Ectodermal cell (in vitro differentiated cells): Measurements from ENCODE around the gene TMEM205.
"Not testable (repeated sequence)": the region's sequence is repeated elsewhere in the genome, so short reads cannot be mapped to it uniquely, and the experiment has no call there.

ENCODE experiments used
- H3K27ac ChIP-seq: 2 replicates; pipeline ENCODE4 v1.7.0; 2013; ENCODE audit warnings: mild to moderate bottlenecking, low read depth, low read length; ENCODE audit not compliant: insufficient read depth, poor library complexity, severe bottlenecking
- H3K27me3 ChIP-seq: 2 replicates; pipeline ENCODE4 v1.7.0; 2013; ENCODE audit warnings: mild to moderate bottlenecking, low read length; ENCODE audit not compliant: insufficient read depth, control insufficient read depth, poor library complexity, severe bottlenecking
- H3K36me3 ChIP-seq: one replicate; pipeline ENCODE4 v1.7.0; 2013; ENCODE audit warnings: low read length; ENCODE audit not compliant: control insufficient read depth, insufficient read depth
- H3K4me1 ChIP-seq: one replicate; pipeline ENCODE4 v1.7.0; 2013; ENCODE audit warnings: low read length; ENCODE audit not compliant: control insufficient read depth, insufficient read depth
- H3K4me3 ChIP-seq: 2 replicates; pipeline ENCODE4 v1.7.0; 2013; ENCODE audit warnings: low read depth, low read length, control low read depth; ENCODE audit not compliant: insufficient read depth
- H3K9me3 ChIP-seq: 2 replicates; pipeline ENCODE4 v1.7.0; 2013; ENCODE audit warnings: mild to moderate bottlenecking, low read length, moderate library complexity; ENCODE audit not compliant: control insufficient read depth
- WGBS, 2 experiments: methylation state at CpG; one replicate each; pipeline ENCODE4 v1.1.7; 2013; ENCODE audit warnings: missing lambda C conversion rate in 2 of 2; 5-methylcytosine and 5-hydroxymethylcytosine counted together

TMEM205 gene

DNA sequence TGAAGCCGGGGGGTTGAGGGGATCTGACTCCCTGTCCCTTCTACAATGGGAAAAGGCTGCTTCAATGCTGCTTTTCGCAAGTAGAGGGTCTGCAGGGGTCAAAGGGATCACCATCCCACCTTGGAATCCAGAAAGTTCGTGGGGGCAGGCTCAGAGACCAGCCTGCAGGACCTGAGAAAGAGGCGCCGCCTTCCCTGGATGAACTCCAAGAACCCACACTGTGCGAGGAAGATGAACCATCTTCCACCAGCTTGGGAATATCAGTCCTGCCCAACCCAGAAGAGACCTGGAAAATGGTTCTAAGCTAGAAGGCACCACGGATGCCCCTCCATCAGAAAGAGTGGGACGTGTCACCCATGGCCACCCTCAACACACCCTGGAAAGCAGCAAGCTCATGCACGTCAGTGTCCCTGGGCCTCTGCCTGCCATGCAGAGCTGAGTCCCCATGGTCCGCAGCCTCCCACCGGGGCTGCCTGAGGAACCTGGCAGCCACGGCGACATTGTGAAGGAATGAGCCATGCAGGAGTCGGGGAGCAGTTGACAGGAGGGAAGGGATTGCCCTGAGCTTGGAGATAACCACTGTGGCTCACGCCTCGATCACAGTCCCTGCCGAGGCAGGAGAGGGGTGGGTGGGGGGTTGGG lies 21.2 kb downstream of the TMEM205 start:
- no peaks in the 10 kb centered on the region for H3K4me1 ChIP-seq
- no peaks in the 10 kb centered on the region for H3K27me3 ChIP-seq
- no peaks in the 10 kb centered on the region for H3K9me3 ChIP-seq
- no peaks in the 10 kb centered on the region for H3K36me3 ChIP-seq
- no peak overlapping the region for H3K27ac ChIP-seq
- H3K4me3 ChIP-seq: no peak overlapping the region
- WGBS, 2 experiments: 92 to 94% methylated on average over 17 of the region's 17 CpGs

DNA sequence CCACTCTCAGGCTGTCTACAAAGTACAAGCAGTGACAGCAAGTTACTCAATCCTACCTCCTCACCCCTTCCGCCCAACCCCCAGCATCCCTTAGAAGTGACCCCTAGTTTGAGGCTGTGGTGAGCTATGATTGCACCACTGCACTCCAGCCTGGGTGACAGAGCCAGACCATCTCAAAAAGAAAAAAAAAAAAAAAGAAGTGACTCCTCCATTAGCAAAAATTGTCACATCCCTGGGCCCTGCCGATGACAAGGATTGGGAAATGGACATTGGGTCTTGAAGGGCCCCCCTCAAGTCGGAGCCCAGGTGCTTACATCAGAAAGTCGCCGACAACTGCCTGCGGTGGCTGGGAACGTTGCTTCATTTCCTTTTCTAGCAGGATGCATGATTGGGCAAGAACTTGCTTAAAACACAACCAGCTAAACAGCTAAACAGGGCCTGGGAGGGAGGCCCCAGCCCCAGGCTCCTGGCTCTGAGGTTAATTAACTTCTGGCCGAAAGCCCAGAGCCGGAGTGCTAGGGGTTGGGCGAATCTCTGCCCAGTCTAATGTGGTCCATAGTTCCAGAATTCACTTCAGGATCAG lies 21.9 kb downstream of the TMEM205 start:
- Histone ChIP-seq H3K9me3 (no peaks in the 10 kb centered on the region), H3K27me3 (no peaks in the 10 kb centered on the region), H3K4me3 (no peak overlapping the region), H3K4me1 (no peaks in the 10 kb centered on the region), H3K27ac (no peak overlapping the region), H3K36me3 (no peaks in the 10 kb centered on the region)
- 90 to 92% methylated on average over 10 of the region's 10 CpGs for WGBS, 2 experiments

DNA sequence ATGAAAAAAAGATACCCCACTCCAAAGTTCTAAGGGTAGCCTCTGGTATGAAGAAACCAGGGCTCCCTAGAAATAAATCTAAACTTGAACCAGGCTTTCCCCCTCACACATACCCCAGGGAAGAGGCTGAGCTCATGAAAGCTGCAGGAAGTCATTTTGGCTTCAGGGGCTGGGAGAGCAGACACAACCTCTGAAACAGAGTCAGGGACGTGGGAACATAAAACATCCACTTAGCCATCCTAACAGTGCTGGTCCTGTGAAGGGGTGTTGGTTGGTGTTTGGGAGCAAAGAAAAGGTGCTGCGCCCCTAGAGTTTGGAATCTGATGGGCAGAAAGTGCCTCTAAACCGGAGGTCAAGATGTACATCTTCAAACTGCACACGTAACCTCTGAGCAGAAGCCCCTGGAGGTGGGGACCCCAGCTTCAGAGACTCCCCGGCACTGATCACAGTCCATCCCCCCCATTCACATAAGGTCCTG lies 22.4 kb downstream of the TMEM205 start:
- no peaks in the 10 kb centered on the region for H3K27me3 ChIP-seq
- no peaks in the 10 kb centered on the region for H3K36me3 ChIP-seq
- WGBS, 2 experiments: 87 to 91% methylated on average over 4 to 5 of the region's 5 CpGs
- H3K27ac ChIP-seq: no peak overlapping the region
- H3K4me1 ChIP-seq: no peaks in the 10 kb centered on the region
- no peaks in the 10 kb centered on the region for H3K9me3 ChIP-seq
- no peak overlapping the region for H3K4me3 ChIP-seq

DNA sequence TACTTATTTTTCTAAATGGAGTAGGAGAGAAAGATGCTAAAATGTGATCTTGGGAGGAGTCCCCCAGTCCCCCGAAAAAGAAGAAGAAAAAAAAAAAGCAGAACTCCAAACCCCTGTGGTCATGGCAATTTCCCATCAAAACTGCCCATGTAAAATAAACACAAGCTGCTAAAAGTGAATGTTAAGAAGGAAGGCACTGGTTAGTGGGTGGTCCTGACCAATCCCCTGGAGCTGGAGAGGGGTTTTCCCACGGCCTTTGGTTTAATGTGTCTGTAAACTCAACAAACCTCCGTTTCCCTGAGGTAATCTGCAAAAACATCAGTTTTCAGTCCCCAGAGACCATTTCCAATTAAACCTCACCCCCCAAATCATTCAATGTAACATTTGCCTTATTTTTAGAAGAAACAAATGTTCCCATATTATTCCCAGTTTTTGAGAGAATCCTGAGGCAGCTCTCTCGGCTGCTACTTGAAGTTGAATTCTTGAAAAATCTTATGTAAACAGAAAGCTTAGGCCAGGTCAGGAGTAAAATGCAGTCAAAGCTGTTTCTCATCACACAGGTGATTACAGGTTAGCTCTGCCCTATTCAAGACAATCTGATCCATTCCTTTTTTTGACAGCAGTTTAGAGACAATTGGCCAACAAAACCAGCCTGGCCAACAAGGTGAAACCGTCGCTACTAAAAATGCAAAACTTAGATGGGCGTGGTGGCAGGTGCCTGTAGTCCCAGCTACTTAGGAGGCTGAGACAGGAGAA lies 23.6 kb downstream of the TMEM205 start:
- H3K27me3 ChIP-seq: no peaks in the 10 kb centered on the region
- H3K4me1 ChIP-seq: no peaks in the 10 kb centered on the region
- H3K36me3 ChIP-seq: no peaks in the 10 kb centered on the region
- no peak overlapping the region for H3K27ac ChIP-seq
- H3K4me3 ChIP-seq: no peak overlapping the region
- no peaks in the 10 kb centered on the region for H3K9me3 ChIP-seq
- 74 to 79% methylated on average over 6 to 7 of the region's 7 CpGs for WGBS, 2 experiments

DNA sequence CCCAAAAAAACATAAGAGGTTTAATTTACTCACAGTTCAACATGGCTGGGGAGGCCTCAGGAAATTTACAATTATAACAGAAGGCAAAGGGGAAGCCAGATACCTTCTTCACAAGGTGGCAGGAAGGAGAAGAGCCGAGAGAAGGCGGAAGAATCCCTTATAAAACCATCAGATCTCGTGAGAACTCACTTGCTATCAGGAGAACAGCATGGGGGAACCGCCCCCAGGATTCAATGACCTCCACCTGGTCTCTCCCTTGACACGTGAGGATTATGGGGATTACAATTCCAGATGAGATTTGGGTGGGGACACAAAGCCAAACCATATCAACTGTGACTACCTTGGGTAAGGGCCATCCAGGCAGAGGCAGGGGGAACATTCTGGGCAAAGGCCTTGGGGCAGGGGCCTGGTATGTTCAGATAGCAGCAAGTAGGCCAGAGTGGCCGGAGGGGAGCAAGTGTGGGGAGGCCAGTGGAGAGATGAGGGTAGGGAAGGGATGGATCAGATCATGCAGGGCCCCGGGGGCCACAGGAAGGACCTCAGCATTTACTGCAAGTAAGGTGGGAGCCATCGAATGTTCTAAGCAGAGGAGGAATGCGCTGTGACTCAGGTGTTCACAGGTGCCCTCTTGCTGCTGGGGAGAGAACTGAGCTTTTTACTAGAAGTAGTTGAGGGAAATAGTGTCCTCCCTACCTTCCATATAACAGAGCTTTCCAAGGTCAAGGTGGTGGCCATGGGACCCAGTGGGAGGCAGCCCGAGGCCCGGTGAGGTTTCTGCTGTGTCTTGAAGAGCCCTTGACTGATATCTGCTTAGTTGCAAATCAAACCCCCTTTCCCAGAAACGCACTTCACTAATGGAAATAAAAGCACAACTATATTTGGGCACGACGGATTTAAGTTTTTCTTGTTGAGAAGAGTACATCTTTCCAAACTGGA lies 24.6 kb downstream of the TMEM205 start:
- Histone ChIP-seq H3K36me3 (no peaks in the 10 kb centered on the region), H3K4me1 (no peaks in the 10 kb centered on the region), H3K9me3 (no peaks in the 10 kb centered on the region), H3K4me3 (no peak overlapping the region), H3K27me3 (no peaks in the 10 kb centered on the region), H3K27ac (no peak overlapping the region)
- 87 to 90% methylated on average over 14 of the region's 14 CpGs for WGBS, 2 experiments

DNA sequence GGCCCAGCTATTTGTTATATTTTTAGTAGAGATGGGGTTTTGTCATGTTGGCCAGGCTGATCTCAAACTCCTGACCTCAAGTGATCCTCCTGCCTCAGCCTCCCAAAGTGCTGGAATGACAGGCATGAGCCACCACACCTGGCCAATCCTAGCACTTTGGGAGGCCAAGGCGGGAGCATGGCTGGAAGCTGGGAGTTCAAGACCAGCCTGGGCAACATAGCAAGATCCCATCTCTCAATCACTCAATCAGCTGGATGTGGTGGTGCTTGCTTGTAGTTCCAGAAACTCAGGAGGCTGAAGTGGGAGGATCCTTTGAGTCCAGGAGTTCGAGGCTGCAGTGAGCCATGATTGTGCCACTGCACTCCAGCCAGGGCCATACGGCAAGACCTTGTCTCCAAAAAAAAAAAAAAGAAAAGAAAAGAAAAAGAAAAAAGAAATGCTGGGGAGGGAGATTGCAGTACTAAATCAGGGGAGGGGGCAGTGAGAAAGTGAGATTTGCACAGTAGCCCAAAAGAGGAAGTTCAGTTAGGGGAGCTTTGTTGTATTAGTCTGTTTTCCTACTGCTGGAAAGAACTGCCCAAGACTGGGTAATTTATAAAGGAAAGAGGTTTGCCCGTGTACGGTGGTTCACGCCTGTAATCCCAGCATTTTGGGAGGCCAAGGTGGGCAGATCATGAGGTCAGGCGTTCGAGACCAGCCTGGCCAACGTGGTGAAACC lies 25.6 kb downstream of the TMEM205 start:
- H3K4me3 ChIP-seq, H3K9me3 ChIP-seq, H3K4me1 ChIP-seq, H3K27ac ChIP-seq, H3K27me3 ChIP-seq, H3K36me3 ChIP-seq: not testable (repeated sequence)
- WGBS, 2 experiments: 90 to 95% methylated on average over 9 of the region's 9 CpGs

DNA sequence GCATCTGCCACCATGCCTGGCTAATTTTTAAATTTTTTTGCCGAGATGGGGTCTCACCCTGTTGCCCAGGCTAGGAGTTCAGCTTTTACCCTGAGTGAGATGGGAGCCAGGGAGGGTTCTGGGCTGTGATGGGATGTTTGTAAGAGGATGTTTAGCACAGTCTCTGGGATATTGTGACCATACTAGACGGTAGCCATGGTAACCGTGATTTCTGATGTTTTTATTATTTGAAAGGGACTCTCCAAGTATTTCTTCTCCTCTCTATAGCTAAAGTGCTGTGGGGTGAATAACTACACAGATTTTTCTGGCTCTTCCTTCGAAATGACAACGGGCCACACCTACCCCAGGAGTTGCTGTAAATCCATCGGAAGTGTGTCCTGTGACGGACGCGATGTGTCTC lies 39.7 kb downstream of the TMEM205 start:
- Histone ChIP-seq H3K36me3 (no peaks in the 10 kb centered on the region), H3K9me3 (no peaks in the 10 kb centered on the region), H3K27me3 (no peaks in the 10 kb centered on the region), H3K4me1 (no peaks in the 10 kb centered on the region), H3K27ac (no peak overlapping the region), H3K4me3 (no peak overlapping the region)
- WGBS, 2 experiments: 93 to 94% methylated on average over 9 of the region's 9 CpGs

DNA sequence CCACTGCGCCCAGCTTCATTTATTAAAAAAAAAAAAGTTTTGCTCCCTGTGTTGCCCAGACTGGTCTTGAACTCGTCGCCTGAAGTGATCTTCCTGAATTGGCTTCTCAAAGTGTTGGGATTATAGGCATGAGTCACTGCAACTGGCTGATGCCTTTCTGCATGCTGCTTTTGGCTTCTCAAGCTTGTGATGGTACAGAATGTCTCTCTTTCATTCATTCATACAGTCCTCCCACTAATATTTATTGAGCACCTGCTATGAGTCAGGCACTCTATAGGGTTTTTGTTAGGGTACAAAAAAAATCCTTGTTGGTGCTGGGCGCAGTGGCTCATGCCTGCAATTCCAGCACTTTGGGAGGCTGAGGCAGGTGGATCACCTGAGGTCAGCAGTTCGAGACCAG lies 41.1 kb downstream of the TMEM205 start:
- Histone ChIP-seq H3K9me3 (no peaks in the 10 kb centered on the region), H3K27me3 (no peaks in the 10 kb centered on the region), H3K4me3 (no peak overlapping the region), H3K36me3 (no peaks in the 10 kb centered on the region), H3K27ac (no peak overlapping the region), H3K4me1 (no peaks in the 10 kb centered on the region)
- 93 to 94% methylated on average over 5 of the region's 5 CpGs for WGBS, 2 experiments

DNA sequence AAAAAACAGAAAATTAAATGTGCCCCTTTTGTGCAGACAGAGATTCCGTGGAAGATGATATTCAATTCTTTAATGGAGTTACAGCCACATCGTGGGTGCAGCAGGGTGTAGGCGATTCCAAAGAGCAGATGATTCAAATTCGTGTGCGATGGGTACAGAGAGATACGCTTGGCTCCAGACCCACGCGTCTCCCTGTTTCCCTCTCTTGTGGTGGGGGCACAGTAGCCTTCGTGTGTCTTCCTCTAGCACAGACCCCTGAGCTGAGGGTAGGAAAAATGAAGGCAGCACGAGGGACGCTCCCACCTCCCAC lies 45.3 kb downstream of the TMEM205 start:
- no peaks in the 10 kb centered on the region for H3K36me3 ChIP-seq
- no peaks in the 10 kb centered on the region for H3K9me3 ChIP-seq
- H3K27me3 ChIP-seq: no peaks in the 10 kb centered on the region
- H3K27ac ChIP-seq: no peak overlapping the region
- H3K4me1 ChIP-seq: no peaks in the 10 kb centered on the region
- WGBS, 2 experiments: 90 to 91% methylated on average over 11 of the region's 11 CpGs
- H3K4me3 ChIP-seq: no peak overlapping the region
